COLO668 (cell line): ENCODE results near the gene NCBP3.

ENCODE experiments used
- DNase-seq: peaks from one replicate; lab custom pipeline; 2025; ENCODE audit not compliant: unreplicated experiment; lab: John Stamatoyannopoulos, UW

Gene NCBP3

DNA sequence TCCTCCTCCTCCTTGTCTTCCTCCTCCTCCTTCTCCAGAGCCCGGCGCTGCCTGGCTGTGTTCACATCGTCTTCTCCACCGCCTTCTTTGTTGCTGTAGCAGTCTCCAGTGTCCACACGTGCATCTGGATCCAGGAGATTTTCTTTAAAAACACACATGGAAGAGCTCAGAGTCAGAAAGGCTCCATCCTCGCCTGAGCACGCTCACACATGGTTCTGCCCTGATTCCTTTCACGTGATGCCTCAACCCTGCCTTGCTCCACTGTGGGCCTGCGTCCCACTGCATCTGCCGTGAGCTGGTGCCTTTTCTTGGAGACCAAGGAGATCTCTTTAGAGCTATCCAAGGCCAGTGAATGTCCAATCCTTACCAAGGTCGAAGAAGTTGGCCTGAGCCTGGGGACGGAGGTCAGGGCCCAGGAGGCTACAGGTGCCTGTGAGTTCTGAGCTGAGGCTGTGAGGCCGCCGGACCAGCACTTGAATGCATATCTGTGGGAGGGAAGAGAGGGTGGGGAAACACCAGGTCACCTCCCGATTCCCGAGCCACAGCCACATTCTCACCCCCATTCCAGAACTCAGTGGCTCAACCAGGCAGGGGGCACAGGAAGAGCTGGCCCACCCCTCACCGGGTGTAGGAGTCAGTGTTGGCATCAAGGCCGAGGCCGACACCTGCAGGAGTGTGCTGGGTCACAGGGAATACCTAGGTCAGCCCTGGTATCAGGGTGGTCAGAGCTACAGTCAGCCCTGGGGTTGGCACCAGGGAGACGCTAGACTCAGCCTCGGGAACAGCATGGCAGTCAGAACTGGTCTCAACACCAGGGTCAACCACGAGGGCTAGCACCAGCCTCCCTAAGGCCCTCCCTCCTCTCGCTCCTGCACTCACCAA lies 84.8 kb downstream of the NCBP3 start:
- DNase-seq, result no peak

DNA sequence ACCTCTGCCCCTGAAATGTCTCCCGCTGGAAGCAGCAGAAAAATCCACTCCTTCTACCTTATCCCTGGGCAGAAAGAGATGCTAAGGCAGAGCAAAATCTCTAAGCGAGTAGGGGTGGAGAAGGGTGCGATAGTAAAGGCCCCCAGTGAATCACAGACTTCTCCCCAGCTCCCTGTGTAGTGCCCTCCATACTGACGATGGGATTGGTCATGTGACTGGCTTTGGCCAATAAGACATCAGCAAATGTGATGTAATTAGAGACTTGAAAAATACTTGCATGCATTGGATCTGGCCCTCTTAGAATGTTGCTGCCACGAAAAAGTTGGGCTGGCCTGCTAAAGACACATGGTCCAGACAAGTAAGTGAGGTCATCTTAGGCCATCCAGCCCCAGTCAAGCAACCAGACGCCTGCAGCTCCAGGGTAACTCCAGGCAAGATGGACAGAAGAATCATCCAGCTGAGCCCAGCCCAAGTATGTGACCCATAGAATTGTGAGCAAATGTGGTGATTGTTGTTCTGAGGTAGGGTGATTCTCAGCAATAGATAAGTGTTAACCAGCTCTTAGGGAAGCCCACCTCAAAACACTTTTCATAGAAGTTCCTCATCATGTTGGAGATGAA lies 86.3 kb downstream of the NCBP3 start:
- DNase-seq, result no peak

DNA sequence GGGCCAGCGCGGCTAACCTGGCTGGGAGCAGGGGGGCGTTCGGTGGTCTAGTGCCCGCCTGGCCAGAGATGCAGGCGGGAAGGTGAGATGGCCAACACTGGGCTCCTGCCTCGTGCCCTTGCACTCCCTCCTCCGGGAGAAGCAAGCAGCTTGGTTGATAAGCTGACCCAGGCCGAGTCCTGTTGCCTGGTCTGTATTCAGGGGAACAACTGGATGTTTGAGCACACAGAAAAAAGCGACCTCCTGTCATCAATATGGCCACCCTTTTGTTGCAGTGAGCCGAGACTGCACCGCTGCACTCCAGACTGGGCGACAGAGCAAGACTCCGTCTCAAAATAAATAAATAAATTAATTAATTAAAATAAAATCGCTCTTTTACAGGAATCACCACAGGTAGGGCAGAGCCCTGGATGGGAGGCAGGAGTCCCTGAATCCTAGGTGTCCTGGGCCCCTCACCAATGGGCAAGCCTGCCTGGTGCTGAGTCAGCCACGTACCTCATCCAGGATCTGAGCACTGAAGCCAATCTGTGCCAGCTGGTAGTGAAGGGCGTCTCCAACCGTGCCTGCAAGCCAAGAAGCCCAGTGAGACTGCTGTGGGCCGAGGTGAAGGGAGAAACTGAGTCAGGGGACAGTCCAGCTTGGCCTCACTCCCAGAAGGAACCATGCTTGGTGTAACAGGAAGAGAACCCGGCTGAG lies 90.6 kb downstream of the NCBP3 start:
- peak; percentile 12 for DNase-seq

DNA sequence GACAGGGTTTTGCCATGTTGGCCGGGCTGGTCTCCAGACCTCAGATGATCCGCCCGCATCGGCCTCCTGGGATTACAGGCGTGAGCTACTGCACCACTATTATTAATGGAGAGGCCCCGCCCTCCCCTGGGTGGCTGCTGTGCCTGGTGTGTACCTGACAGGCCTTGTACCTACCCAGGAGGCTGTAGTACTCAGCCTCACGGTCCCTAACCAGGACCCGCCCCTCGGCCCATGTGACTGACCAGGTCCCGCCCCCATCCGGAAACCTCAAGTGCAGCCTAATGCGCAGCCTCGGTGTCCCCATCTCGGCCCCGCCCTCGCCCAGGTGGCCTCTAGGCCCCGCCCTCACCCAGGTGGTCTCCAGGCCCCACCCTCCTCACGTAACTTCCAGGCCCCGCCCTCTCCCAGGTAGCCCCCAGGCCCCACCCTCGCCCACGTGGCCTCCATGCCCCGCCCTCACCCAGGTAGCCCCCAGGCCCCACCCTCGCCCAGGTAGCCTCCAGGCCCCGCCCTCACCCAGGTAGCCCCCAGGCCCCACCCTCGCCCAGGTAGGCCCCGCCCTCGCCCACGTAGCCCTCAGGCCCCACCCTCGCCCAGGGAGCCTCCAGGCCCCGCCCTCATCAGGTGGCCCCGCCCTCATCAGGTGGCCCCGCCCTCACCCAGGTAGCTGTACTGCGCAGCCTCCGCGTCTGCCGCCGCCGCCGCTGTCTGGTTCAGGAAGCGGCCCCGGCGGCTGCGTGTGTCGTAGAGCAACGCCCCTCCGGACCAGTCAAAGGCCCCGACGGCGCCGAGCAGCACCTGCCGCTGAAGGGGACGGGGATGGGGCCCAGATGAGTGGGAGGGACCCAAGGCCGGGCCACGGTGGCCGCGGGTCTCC lies 91.3 kb downstream of the NCBP3 start:
- peak; percentile 97 for DNase-seq

DNA sequence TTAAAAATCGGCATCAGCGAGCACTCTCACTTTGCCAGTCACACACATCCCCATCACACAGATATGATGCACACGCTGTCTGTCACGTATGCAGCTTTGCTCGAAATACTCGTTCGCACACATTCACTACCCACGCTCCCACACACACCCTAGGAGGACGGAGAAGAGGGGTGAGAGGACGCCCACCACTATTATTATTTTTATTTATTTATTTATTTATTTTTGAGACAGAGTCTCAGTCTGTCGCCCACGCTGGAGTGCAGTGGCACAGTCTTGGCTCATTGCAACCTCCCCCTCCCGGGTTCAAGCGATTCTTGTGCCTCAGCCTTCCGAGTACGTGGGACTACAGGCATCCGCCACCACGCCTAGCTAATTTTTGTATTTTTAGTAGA lies 92.0 kb downstream of the NCBP3 start:
- no peak for DNase-seq

DNA sequence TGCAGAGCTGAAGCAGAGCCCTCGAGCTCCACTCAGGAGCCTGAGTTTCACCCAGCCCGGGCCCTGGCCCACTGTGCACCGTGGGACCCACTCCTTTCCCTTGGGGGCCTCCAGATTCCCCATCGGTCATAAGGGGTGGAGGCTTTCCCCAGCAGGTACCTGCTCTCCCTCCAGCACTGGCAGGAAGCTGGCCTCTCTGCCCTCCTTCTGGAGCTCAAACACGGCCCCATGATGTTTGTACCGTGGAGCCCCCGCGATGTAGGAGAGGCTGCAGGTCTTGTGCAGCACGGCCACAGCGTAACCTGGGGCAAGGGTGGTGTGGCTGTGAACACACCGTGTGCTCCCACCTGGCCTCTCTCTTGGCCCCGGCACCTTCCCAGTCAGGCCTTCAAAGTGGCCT lies 92.4 kb downstream of the NCBP3 start:
- DNase-seq, result no peak
